Measurements from ENCODE around the gene COL23A1. TPM values are rescaled to one million over a fixed set of nuclear protein-coding genes. Genes with fewer than 3 reads are reported as not detected.

Gene COL23A1
- total RNA-seq, 1 experiment from 2014 or later: not detected

- Histone ChIP-seq H3K36me3 (ENCODE audit: insufficient read depth, low read length, poor library complexity, severe bottlenecking) (peaks cover 2% of the 10 kb centered on the region), H3K9me3 (ENCODE audit: low read depth, low read length, poor library complexity, severe bottlenecking) (no peaks in the 10 kb centered on the region), H3K4me1 (ENCODE audit: insufficient read depth, low read length, poor library complexity, severe bottlenecking) (peaks cover 7% of the 10 kb centered on the region), H3K27ac (ENCODE audit: low read depth, low read length, poor library complexity, severe bottlenecking) (no peak overlapping the region), H3K4me3 (ENCODE audit: low read depth, low read length, poor library complexity, severe bottlenecking) (no peak overlapping the region), H3K27me3 (replicated peaks; ENCODE audit: insufficient read depth, low read depth, low read length, poor library complexity) (no peaks in the 10 kb centered on the region)
- ChIA-PET CTCF (interaction anchor here (0.5 to 1.6 kb wide), 4 partner anchors 51 to 602 kb away, joined by 3 to 9 read pairs (median 6); partner anchors contain the start of gene COL23A1), POLR2A (ENCODE audit: low non-redundant PET) (no interaction called here)
- TF ChIP-seq, protein P1, sequence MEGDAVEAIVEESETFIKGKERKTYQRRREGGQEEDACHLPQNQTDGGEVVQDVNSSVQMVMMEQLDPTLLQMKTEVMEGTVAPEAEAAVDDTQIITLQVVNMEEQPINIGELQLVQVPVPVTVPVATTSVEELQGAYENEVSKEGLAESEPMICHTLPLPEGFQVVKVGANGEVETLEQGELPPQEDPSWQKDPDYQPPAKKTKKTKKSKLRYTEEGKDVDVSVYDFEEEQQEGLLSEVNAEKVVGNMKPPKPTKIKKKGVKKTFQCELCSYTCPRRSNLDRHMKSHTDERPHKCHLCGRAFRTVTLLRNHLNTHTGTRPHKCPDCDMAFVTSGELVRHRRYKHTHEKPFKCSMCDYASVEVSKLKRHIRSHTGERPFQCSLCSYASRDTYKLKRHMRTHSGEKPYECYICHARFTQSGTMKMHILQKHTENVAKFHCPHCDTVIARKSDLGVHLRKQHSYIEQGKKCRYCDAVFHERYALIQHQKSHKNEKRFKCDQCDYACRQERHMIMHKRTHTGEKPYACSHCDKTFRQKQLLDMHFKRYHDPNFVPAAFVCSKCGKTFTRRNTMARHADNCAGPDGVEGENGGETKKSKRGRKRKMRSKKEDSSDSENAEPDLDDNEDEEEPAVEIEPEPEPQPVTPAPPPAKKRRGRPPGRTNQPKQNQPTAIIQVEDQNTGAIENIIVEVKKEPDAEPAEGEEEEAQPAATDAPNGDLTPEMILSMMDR (conservative IDR thresholded peaks at IDR 0.05; ENCODE audit: low read depth, low read length): peak; percentile 88
- TF ChIP-seq EZH2 (IDR thresholded peaks at IDR 0.05; ENCODE audit: borderline replicate concordance, low read depth, low read length, poor library complexity, severe bottlenecking): no peak
- intact Hi-C loops (cut with micrococcal nuclease; ENCODE audit: unreplicated experiment): loop anchor here (5.0 kb wide), 1 partner anchor 1257 kb away; no protein-coding TSS in a partner anchor
- BruUV-seq (replicated peaks): no TSS peak
- DNase-seq (ENCODE audit: low spot score): peak; percentile 76
These were observed 355.2 kb downstream of the COL23A1 start for GRCh38 chr5:178234750-178235587.

DNA sequence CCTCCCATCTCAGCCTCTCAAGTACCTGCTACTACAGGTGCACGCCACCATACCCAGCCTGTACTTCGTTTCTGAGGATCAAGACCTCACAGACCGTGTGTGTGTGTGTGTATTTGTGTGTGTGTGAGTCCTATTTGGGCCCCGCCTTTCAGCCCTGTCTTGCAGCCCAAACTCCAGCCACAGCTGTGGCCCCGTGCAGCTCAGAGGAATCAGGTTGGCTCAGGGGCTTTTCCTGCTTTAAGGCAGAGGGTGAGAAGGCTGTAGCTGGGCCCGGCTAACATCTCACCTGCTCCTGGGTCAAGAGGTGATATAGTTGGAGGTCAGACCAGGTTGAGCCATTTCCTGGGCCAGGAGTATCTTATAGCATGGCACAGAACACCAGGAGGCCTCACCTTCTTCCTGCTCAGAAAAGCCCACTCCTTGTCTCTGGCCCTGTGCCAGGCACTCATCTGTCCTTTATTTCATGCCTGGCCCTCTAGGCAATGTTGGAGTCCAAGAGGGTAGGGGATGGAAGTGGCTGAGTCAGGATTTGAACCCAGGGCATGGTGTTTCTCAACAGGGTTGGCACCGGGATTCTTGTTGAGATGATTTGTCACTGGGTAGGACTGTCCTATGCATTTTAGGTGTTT, 356.0 kb downstream of the COL23A1 start:
- Histone ChIP-seq H3K36me3 (ENCODE audit: insufficient read depth, low read length, poor library complexity, severe bottlenecking) (peaks cover 9% of the 10 kb centered on the region), H3K27me3 (replicated peaks; ENCODE audit: insufficient read depth, low read depth, low read length, poor library complexity) (no peaks in the 10 kb centered on the region), H3K27ac (ENCODE audit: low read depth, low read length, poor library complexity, severe bottlenecking) (no peak overlapping the region), H3K4me3 (ENCODE audit: low read depth, low read length, poor library complexity, severe bottlenecking) (no peak overlapping the region), H3K4me1 (ENCODE audit: insufficient read depth, low read length, poor library complexity, severe bottlenecking) (peaks cover 7% of the 10 kb centered on the region), H3K9me3 (ENCODE audit: low read depth, low read length, poor library complexity, severe bottlenecking) (no peaks in the 10 kb centered on the region)
- TF ChIP-seq EZH2 (IDR thresholded peaks at IDR 0.05; ENCODE audit: borderline replicate concordance, low read depth, low read length, poor library complexity, severe bottlenecking): no peak
- no TSS peak for BruUV-seq (replicated peaks)
- POLR2A ChIA-PET (ENCODE audit: low non-redundant PET): no interaction called here
- CTCF ChIA-PET: interaction anchor here (0.6 to 1.6 kb wide), 3 partner anchors 52 to 603 kb away, joined by 3 to 6 read pairs (median 5); partner anchors contain the start of gene COL23A1
- DNase-seq (ENCODE audit: low spot score): no peak
- intact Hi-C loops (cut with micrococcal nuclease; ENCODE audit: unreplicated experiment): no loop called here

DNA sequence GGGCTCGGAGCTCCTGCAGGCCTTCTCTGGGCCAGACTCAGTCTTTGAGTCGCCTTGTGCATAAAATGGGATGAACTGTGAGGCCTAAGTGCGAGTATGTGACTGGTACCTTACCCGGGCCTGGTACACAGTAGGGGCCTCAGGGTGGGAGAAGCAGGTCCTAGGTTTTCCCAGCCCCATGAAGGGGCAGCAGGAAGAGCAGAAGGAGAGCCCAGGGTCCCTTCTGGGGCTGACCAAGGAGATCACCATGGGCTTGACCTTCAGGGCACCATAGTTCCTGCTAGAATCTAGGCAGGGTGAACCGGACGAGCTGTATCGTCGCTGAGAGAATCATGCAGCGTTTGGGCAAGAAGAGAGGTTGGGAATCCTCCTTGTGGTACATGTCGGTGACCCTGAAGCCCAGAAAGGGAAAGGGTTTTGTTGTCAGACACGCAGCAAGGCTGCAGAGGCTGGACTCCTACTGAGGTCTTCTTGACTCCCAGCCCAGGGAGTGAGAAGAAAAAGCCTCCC, 357.2 kb downstream of the COL23A1 start:
- ChIA-PET POLR2A (ENCODE audit: low non-redundant PET) (no interaction called here), CTCF (interaction anchor here (0.6 kb wide), 1 partner anchor 267 kb away, joined by 8 read pairs; no protein-coding TSS in a partner anchor)
- H3K4me1 ChIP-seq (ENCODE audit: insufficient read depth, low read length, poor library complexity, severe bottlenecking): peaks cover 7% of the 10 kb centered on the region
- intact Hi-C loops (cut with micrococcal nuclease; ENCODE audit: unreplicated experiment): no loop called here
- H3K9me3 ChIP-seq (ENCODE audit: low read depth, low read length, poor library complexity, severe bottlenecking): no peaks in the 10 kb centered on the region
- no peak for TF ChIP-seq EZH2 (IDR thresholded peaks at IDR 0.05; ENCODE audit: borderline replicate concordance, low read depth, low read length, poor library complexity, severe bottlenecking)
- TF ChIP-seq, protein P1 (conservative IDR thresholded peaks at IDR 0.05; ENCODE audit: low read depth, low read length): no peak
- no peak for DNase-seq (ENCODE audit: low spot score)
- H3K4me3 ChIP-seq (ENCODE audit: low read depth, low read length, poor library complexity, severe bottlenecking): peak overlapping the region; percentile 92
- peak overlapping the region; percentile 95 for H3K27ac ChIP-seq (ENCODE audit: low read depth, low read length, poor library complexity, severe bottlenecking)
- no TSS peak for BruUV-seq (replicated peaks)
- H3K36me3 ChIP-seq (ENCODE audit: insufficient read depth, low read length, poor library complexity, severe bottlenecking): peaks cover 9% of the 10 kb centered on the region
- no peaks in the 10 kb centered on the region for H3K27me3 ChIP-seq (replicated peaks; ENCODE audit: insufficient read depth, low read depth, low read length, poor library complexity)
